GM11168 (cell line): ENCODE data around the gene CYREN.

ENCODE experiments used
- in situ Hi-C: fragments of 300-500 bp; cut with MboI; formaldehyde crosslinking; loops from one replicate; pipeline ENCODE4 v1.12.0; 2022; ENCODE audit warnings: low sequenced_read_pairs; ENCODE audit not compliant: unreplicated experiment

Gene CYREN

DNA sequence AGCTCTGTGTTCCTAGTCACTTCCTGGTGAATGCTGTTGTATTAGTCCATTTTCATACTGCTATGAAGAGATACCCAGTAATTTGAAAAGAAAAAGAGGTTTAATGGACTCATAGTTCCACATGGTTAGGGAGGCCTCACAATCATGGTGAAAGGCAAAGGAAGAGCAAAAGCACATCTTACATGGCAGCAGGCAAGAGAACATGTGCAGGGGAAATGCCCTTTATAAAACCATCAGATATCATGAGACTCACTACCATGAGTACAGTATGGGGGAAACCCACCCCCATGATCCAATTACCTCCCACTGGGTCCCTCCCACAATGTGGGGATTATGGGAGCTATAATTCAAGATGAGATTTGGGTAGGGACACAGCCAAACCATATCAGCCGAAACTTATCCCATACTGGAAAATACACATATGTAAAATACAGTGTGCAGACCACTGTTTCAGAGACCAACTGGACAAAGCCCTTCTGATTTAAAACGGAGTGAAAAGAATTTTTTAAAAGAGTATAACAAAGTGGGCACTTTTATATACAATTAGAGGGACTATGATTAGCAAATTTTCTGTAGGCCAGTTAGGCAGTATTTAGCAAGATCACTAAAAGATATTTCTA lies 8.0 kb downstream of the CYREN start:
- in situ Hi-C loops, result loop anchor here (25.0 kb wide), 1 partner anchor 525 kb away; the partner anchor contains the start of gene BPGM

- in situ Hi-C loops, result loop anchor here (25.0 kb wide), 1 partner anchor 524 kb away; the partner anchor contains the start of gene BPGM
These were observed 8.8 kb downstream of the CYREN start for GRCh38 chr7:135161669-135162068.

GRCh38 chr7:135160858-135161653 lies 9.5 kb downstream of the CYREN start:
- in situ Hi-C loops, result loop anchor here (25.0 kb wide), 1 partner anchor 524 kb away; the partner anchor contains the start of gene BPGM

DNA sequence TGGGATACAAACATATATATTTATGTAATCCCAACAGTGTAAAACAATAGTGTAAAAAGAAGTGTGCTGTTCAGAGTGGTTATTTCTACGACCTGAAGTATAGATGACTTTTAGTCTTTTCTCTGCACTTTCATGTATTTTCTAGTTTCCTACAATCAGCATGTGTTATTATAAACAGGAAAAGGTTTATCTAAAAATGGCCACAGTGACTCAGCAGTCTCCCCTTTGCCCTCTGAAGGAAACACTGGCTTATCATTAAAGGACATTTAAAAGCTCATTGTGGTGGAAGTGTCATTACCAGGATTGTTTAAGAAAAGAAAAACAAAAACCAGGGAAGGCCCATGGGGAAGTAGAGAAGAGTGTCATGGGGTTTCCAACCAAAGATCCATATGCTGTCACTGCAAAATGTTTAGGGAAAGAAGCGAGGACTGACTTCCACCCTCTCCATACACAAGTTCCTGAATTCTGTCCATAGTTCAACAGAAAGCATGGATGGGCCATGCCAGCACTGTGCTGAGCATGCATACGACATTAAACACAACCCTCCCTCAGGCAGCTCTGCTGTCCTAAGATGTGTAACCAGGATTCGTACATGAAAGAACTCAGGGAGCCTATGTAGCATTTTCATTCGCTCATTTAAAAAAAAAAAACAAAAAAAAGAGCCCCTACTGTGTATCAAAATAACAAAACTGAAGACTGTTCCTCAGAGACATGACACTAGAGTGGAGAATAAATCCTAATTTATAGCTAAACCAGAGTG lies 10.2 kb downstream of the CYREN start:
- in situ Hi-C loops, result loop anchor here (25.0 kb wide), 1 partner anchor 523 kb away; the partner anchor contains the start of gene BPGM

GRCh38 chr7:135159359-135160085 lies 11.0 kb downstream of the CYREN start:
- in situ Hi-C loops, result loop anchor here (25.0 kb wide), 1 partner anchor 522 kb away; the partner anchor contains the start of gene BPGM

DNA sequence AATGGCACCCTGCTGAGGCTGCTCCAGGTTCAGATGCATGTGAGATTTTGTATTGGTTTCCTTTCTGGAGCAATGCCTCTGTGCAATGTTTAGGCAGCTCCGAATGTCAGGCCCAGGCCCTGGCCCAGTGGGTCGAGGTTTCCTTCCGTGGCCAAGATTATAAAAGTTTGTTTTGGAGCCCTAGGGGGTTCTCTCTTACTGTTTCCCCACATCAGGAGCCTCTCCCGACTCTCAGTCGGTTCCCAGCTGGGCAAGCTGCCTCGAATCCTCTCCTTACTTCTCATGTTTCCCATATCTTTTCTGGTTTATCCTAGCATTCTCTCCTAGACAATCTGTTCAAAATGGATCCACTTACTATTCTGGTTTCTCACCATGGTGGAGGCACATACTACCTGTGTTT lies 11.6 kb downstream of the CYREN start:
- in situ Hi-C loops, result loop anchor here (25.0 kb wide), 1 partner anchor 522 kb away; the partner anchor contains the start of gene BPGM

- in situ Hi-C loops, result loop anchor here (25.0 kb wide), 1 partner anchor 521 kb away; the partner anchor contains the start of gene BPGM
These were observed 12.3 kb downstream of the CYREN start for GRCh38 chr7:135158141-135158655.

DNA sequence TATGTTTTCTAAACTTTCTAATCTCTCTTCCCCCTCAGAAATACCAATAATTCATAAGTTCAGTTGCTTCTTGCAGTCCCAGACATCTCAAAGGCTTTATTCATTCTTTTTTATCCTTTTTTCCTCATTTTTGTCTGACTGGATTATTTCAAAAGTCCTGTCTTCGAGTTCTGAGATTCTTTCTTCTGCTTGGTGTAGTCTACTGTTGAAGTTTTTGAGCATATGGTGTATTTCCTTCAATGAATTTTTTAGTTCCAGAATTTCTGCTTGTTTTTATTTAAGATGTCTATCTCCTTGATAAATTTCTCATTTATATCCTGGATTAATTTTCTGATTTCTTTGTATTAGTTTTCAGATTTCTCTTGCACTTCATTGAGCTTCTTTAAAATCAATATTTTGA lies 14.2 kb downstream of the CYREN start:
- in situ Hi-C loops, result loop anchor here (25.0 kb wide), 1 partner anchor 519 kb away; the partner anchor contains the start of gene BPGM

GRCh38 chr7:135154734-135155133 lies 15.8 kb downstream of the CYREN start:
- in situ Hi-C loops, result loop anchor here (25.0 kb wide), 1 partner anchor 517 kb away; the partner anchor contains the start of gene BPGM

DNA sequence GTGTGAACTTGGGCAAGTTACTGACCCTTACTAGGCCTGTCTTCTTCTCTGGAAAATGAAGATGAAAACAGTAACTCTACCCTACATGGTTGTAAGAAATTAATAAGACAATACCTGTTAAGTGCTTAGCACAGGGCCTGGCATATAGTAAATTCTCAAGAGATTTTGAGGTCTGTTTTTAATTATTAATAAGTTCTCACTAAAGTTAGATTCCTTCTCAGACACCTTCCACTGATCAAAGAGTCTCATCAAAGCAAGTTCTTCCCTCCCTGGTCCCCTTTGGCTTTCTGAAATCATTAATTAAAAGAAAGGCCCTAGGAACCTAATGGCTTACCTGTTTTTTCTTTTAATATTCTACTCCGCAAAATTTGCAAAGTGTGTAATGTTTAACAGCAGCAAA lies 18.1 kb downstream of the CYREN start:
- in situ Hi-C loops, result loop anchor here (25.0 kb wide), 1 partner anchor 515 kb away; the partner anchor contains the start of gene BPGM

- in situ Hi-C loops, result loop anchor here (25.0 kb wide), 1 partner anchor 514 kb away; the partner anchor contains the start of gene BPGM
These were observed 19.0 kb downstream of the CYREN start for GRCh38 chr7:135151533-135151932.

DNA sequence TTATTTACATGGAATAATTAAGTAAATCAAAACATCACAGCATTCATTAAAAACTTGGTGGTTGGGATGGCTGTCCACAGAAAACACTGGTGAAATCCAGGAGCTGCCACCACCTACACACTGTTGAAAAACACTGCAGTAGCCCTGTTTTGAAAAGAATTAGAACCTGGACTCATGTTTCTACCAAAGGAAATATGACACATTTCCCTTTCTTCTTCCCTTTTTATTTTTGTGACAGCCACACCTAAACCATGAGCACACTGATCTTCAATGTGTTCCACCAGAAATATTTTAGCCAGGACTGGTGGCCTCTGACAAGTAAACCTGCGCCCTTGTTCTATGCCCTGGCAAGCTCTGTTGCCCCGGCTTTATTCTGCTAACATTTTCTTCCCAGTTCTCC lies 19.4 kb downstream of the CYREN start:
- in situ Hi-C loops, result loop anchor here (25.0 kb wide), 1 partner anchor 514 kb away; the partner anchor contains the start of gene BPGM

DNA sequence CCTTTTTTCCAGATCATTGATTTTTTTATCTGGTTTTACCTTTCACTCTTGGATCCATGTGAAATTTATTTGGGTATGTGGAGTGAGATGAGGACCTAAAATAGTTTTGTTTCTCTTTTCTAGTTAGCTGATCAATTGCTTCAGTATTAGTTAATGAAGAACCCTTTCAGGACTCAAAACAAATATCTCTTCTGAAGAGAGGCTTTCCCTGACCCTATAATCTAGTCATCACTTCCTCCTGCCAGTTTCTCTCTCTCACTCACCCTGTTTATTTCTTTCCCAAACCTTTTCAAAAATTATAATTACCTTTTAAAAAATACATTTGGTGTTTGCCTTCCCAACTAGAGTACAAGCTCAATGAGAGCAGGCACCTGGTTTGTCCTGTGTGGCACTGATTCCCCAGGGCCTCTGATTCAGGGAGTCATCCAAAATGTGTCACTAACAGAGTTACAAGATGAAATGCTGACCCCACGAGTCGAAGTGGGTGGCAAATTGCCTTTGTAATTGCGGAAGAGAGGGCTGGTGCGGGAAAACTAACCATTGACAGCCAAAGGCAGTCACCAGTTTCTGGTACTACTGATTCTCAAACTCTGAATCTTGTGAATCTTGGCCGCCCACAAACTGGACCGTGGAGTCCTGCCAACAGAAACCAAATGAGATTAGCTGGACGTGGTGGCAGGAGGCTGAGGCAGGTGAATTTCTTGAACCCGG lies 20.3 kb downstream of the CYREN start:
- in situ Hi-C loops, result loop anchor here (25.0 kb wide), 1 partner anchor 513 kb away; the partner anchor contains the start of gene BPGM

DNA sequence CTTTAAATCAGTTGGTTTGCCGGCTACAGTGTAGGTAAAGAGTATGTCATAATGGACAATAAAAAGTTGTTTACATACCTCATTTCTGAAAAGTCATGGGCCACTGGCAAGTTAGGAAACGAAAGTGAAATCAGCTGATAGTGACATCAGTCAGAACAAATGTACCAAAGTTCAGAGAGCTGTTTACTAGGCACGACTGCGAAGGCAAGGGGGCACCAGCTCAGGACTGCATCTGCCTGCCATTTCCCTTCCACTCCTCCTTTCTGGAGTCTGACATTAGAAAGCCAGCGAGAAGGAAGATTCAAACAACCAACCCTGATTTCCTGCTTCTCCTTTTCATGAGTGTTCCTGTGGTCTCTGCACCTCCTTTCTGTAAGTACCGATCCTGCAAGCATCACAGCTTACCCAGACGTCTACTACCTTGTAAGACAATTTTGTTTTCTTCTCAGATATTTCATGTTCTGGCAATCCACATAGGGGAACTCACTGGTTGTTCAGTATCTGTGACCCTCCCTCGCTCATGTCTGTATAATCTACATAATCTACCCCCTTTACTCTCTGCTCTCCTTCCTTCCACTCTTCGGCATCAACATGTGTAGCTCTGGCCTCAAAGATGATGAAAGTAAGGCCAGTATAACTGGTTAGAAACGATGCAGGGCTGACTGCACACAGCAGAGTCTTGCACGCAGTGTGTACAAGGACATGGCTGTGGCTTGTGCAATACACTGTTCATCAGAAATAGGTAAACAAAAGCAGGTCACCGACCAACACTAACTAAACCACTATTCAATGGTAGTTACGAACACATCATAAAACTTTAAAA lies 22.4 kb downstream of the CYREN start, which contains the start of gene TMEM140:
Gene TMEM140, plus strand, starts transcription at position 174 of the 823 bp plus-strand sequence. CDS start 16,370 bp downstream, outside the sequence.
- in situ Hi-C loops, result no loop called here

DNA sequence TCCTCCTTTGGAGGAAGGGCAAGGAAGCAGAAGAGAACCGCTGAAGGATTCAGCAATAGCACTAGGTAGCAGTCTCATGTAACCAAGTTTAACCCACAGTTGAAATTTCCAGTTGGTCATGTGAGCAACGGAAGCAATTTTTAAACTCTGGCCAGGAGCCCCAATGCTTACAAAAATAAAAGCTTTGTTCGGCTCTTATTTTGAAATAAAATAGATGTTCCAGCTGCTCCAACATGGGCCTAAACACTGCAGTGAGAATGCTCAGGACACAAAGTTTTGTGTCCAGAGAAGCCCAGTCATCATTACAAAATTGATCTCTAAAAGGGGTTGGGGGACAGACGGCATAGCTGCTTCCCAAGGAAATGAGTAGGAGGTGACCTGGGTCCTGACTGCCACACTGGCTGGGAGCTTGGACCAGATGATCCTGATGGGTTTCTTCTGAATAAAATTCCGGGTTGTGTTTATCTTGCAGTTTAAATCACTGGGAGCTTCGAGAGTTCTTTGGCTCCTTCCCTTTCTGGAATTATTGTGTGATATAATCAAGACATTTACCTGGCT lies 23.1 kb downstream of the CYREN start:
- in situ Hi-C loops, result no loop called here

- in situ Hi-C loops, result no loop called here
These were observed 26.4 kb downstream of the CYREN start for GRCh38 chr7:135143885-135144668.
